Adrenal gland (tissue), 5 donors: ENCODE data around the gene KCNN3.

Experiments used
- CTCF ChIP-seq, 6 experiments: fragments of 450-650 bp in 4 of 6; fragments of 200-600 bp in 2 of 6; sonication (generic) in 1 of 6; IDR thresholded peaks; 1 replicate in 5 of 6; 2 replicates in 1 of 6; pipeline versions ENCODE4 v1.5.1 to v1.8.0; 2016 to 2021; ENCODE audit warnings: antibody characterized with exemption in 6 of 6, mild to moderate bottlenecking in 2 of 6, moderate library complexity in 1 of 6
- POLR2A ChIP-seq, 2 donors: fragments of 450-650 bp; IDR thresholded peaks; one replicate each; pipeline ENCODE4 v1.6.1; 2017; ENCODE audit warnings: antibody characterized with exemption in 2 of 2, mild to moderate bottlenecking in 2 of 2, moderate library complexity in 1 of 2
- donor health status: DM: no; HTN: no; CAD: no.

GRCh38 chr1:154779551-154780189 lies 90.4 kb downstream of the KCNN3 start:
- TF ChIP-seq CTCF (IDR thresholded peaks at IDR 0.05) (no peak), POLR2A (IDR thresholded peaks at IDR 0.05) (no peak)
